Sigmoid colon (tissue), 4 donors: ENCODE results near the gene BCOR.

Source experiments
- CTCF ChIP-seq, 4 experiments: fragments of 450-650 bp in 3 of 4; fragments of 200-600 bp in 1 of 4; IDR thresholded peaks; one replicate each; pipeline ENCODE4 v1.5.1; 2016 to 2019; ENCODE audit warnings: antibody characterized with exemption in 4 of 4, mild to moderate bottlenecking in 3 of 4, moderate library complexity in 2 of 4
- EP300 ChIP-seq, 4 donors: sonication (generic); formaldehyde crosslinking; IDR thresholded peaks; one replicate each; pipeline ENCODE4 v1.6.1; 2017; ENCODE audit warnings: antibody characterized with exemption in 4 of 4
- POLR2A ChIP-seq, 2 donors: fragments of 450-650 bp; IDR thresholded peaks; one replicate each; pipeline ENCODE4 v1.6.1; 2016; ENCODE audit warnings: antibody characterized with exemption in 2 of 2, mild to moderate bottlenecking in 2 of 2, moderate library complexity in 2 of 2
- POLR2AphosphoS5 ChIP-seq, 4 donors: sonication (generic); formaldehyde crosslinking; IDR thresholded peaks; one replicate each; pipeline ENCODE4 v1.6.1; 2017; ENCODE audit warnings: antibody characterized with exemption in 4 of 4

GRCh38 chrX:40043895-40044294, 53.9 kb downstream of the BCOR start:
- TF ChIP-seq CTCF (IDR thresholded peaks at IDR 0.05) (no peak), POLR2A (IDR thresholded peaks at IDR 0.05) (no peak), POLR2AphosphoS5 (IDR thresholded peaks at IDR 0.05) (no peak), EP300 (IDR thresholded peaks at IDR 0.05) (no peak)
